Gastrocnemius medialis (tissue), 4 donors: Measurements from ENCODE around the gene ASAP2. TPM values are rescaled to one million over a fixed set of nuclear protein-coding genes. Genes with fewer than 3 reads are reported as not detected.

Source experiments
- ATAC-seq, 2 donors: fragments of 150-250 bp; one replicate each; pipeline ENCODE4 v1.9.1; 2016
- DNase-seq, 2 donors: peaks; one replicate each; pipeline ENCODE4 v3.0.0-alpha.2; 2019
- H3K27ac ChIP-seq, 4 donors: fragments of 200-600 bp; sonication (generic); 1 replicate in 1 of 4; 2 replicates in 3 of 4; pipeline ENCODE4 v1.5.1; 2016 to 2018; ENCODE audit warnings: mild to moderate bottlenecking in 2 of 4, moderate library complexity in 1 of 4
- H3K27me3 ChIP-seq, 3 donors: fragments of 200-600 bp; sonication (generic) in 2 of 3; 1 replicate in 1 of 3; 2 replicates in 2 of 3; pipeline versions ENCODE4 v1.5.1 to v1.6.0; 2016 to 2019; ENCODE audit warnings: mild to moderate bottlenecking in 1 of 3, moderate library complexity in 1 of 3
- H3K36me3 ChIP-seq, 2 donors: fragments of 200-600 bp; sonication (generic) in 1 of 2; one replicate each; pipeline ENCODE4 v1.5.1; 2017 to 2018
- H3K4me1 ChIP-seq, 2 donors: fragments of 200-600 bp; sonication (generic) in 1 of 2; one replicate each; pipeline ENCODE4 v1.5.1; 2016 to 2017; ENCODE audit warnings: mild to moderate bottlenecking in 2 of 2
- H3K4me3 ChIP-seq, 4 donors: fragments of 200-600 bp; sonication (generic) in 3 of 4; 1 replicate in 1 of 4; 2 replicates in 3 of 4; pipeline ENCODE4 v1.5.1; 2016 to 2019; ENCODE audit warnings: mild to moderate bottlenecking in 2 of 4
- H3K9me3 ChIP-seq, 3 donors: fragments of 200-600 bp; sonication (generic) in 2 of 3; 1 replicate in 1 of 3; 2 replicates in 2 of 3; pipeline ENCODE4 v1.5.1; 2016 to 2019
- CTCF ChIP-seq, 5 experiments: fragments of 450-650 bp in 3 of 5; fragments of 200-600 bp in 2 of 5; sonication (generic) in 2 of 5; IDR thresholded peaks in 4 of 5; conservative IDR thresholded peaks in 1 of 5; 1 replicate in 4 of 5; 2 replicates in 1 of 5; pipeline ENCODE4 v1.5.1; 2016 to 2019; ENCODE audit warnings: antibody characterized with exemption in 5 of 5, mild to moderate bottlenecking in 3 of 5, moderate library complexity in 3 of 5
- POLR2A ChIP-seq, 2 donors: fragments of 450-650 bp; IDR thresholded peaks; one replicate each; pipeline ENCODE4 v1.6.1; 2017; ENCODE audit warnings: antibody characterized with exemption in 2 of 2, mild to moderate bottlenecking in 2 of 2, moderate library complexity in 2 of 2
- in situ Hi-C, 4 donors: fragments of 200-750 bp; cut with MboI; loops; one replicate each; pipeline versions ENCODE4 v1.15.0 to v1.8.0; 2017; ENCODE audit warnings: low sequenced_read_pairs in 4 of 4
- intact Hi-C: fragments of 100-400 bp; cut with DNase I; formaldehyde crosslinking; loops from one replicate; pipeline ENCODE4 v1.15.1; 2023; ENCODE audit warnings: low total_unique reads
- total RNA-seq, 4 donors: library from RNA; depleted of rRNA; stranded (reverse); fragments of >200 nt; gene quantifications; one replicate each; pipeline versions ENCODE4 v1.1.0 to v1.2.3, GENCODE V29; 2016

Gene ASAP2
- total RNA-seq, 4 donors from 2014 or later = 1.9 to 4.0 (median 3.4) TPM

- Histone ChIP-seq H3K36me3 (no peaks in the 10 kb centered on the region), H3K27me3 (no peaks in the 10 kb centered on the region), H3K9me3 (no peaks in the 10 kb centered on the region), H3K27ac (no peak overlapping the region), H3K4me1 (peaks cover 0 to 8% of the 10 kb centered on the region in 2 donors), H3K4me3 (no peak overlapping the region)
- no peak for ATAC-seq
- intact Hi-C loops = loop anchor here (2.0 kb wide), 1 partner anchor 35 kb away; no protein-coding TSS in a partner anchor
- in situ Hi-C loops = no loop called here
- DNase-seq = no peak
- TF ChIP-seq CTCF (IDR thresholded peaks at IDR 0.05 in 4 of 5, conservative IDR thresholded peaks at IDR 0.05 in 1 of 5) (no peak), POLR2A (IDR thresholded peaks at IDR 0.05) (no peak)
Measured at GRCh38 chr2:9345997-9346396, 139.4 kb downstream of the ASAP2 start.

- peaks cover 0 to 8% of the 10 kb centered on the region in 2 donors for H3K4me1 ChIP-seq
- no peaks in the 10 kb centered on the region for H3K9me3 ChIP-seq
- DNase-seq = no peak
- intact Hi-C loops = loop anchor here (2.0 kb wide), 1 partner anchor 34 kb away; no protein-coding TSS in a partner anchor
- no peak overlapping the region for H3K4me3 ChIP-seq
- no peaks in the 10 kb centered on the region for H3K27me3 ChIP-seq
- no peak for ATAC-seq
- no peaks in the 10 kb centered on the region for H3K36me3 ChIP-seq
- no peak for TF ChIP-seq CTCF (IDR thresholded peaks at IDR 0.05 in 4 of 5, conservative IDR thresholded peaks at IDR 0.05 in 1 of 5)
- TF ChIP-seq POLR2A (IDR thresholded peaks at IDR 0.05) = no peak
- in situ Hi-C loops = no loop called here
- peak overlapping the region; percentile 40 to 64 (median 52) for H3K27ac ChIP-seq
Measured at GRCh38 chr2:9346885-9347284, 140.3 kb downstream of the ASAP2 start.

GRCh38 chr2:9347411-9347881, 140.8 kb downstream of the ASAP2 start:
- peak; percentile 38 to 77 for DNase-seq
- TF ChIP-seq POLR2A (IDR thresholded peaks at IDR 0.05) (no peak), CTCF (IDR thresholded peaks at IDR 0.05 in 4 of 5, conservative IDR thresholded peaks at IDR 0.05 in 1 of 5) (no peak)
- Histone ChIP-seq H3K36me3 (no peaks in the 10 kb centered on the region), H3K27me3 (no peaks in the 10 kb centered on the region), H3K9me3 (no peaks in the 10 kb centered on the region), H3K4me3 (no peak overlapping the region), H3K4me1 (peaks cover 0 to 8% of the 10 kb centered on the region in 2 donors), H3K27ac (peak overlapping the region; percentile 42 to 64 (median 58))
- peak; percentile 90 to 92 for ATAC-seq
- in situ Hi-C loops = no loop called here
- intact Hi-C loops = loop anchor here (2.0 kb wide), 1 partner anchor 33 kb away; no protein-coding TSS in a partner anchor

- peaks cover 0 to 5% of the 10 kb centered on the region in 2 donors for H3K36me3 ChIP-seq
- no peaks in the 10 kb centered on the region for H3K9me3 ChIP-seq
Measured at GRCh38 chr2:9354318-9354717, 147.7 kb downstream of the ASAP2 start.

More at GRCh38 chr2:9354318-9354717, 147.7 kb downstream of the ASAP2 start:
- Histone ChIP-seq H3K27ac (no peak overlapping the region), H3K27me3 (no peaks in the 10 kb centered on the region), H3K4me1 (no peaks in the 10 kb centered on the region), H3K4me3 (no peak overlapping the region)
- intact Hi-C loops = no loop called here
- ATAC-seq (no peak), DNase-seq (no peak)
- in situ Hi-C loops = no loop called here
- TF ChIP-seq POLR2A (IDR thresholded peaks at IDR 0.05) (no peak), CTCF (IDR thresholded peaks at IDR 0.05 in 4 of 5, conservative IDR thresholded peaks at IDR 0.05 in 1 of 5) (no peak)
